Uterus (tissue), 4 donors: Measurements from ENCODE around the gene EPHA2. TPM values are rescaled to one million over a fixed set of nuclear protein-coding genes. Genes with fewer than 3 reads are reported as not detected.

Experiments
- DNase-seq, 2 donors: peaks; one replicate each; pipeline ENCODE4 v3.0.0-alpha.2; 2019 to 2020
- H3K27ac ChIP-seq, 2 donors: fragments of 200-600 bp; sonication (generic); 1 replicate in 1 of 2; 2 replicates in 1 of 2; pipeline ENCODE4 v1.5.1; 2016 to 2018
- H3K27me3 ChIP-seq, 2 donors: fragments of 200-600 bp; sonication (generic); one replicate each; pipeline ENCODE4 v1.5.1; 2018 to 2019; ENCODE audit warnings: control low read depth in 1 of 2
- H3K36me3 ChIP-seq, 2 donors: fragments of 200-600 bp; sonication (generic); one replicate each; pipeline ENCODE4 v1.5.1; 2019; ENCODE audit warnings: control low read depth in 1 of 2
- H3K4me1 ChIP-seq, 2 donors: fragments of 200-600 bp; sonication (generic); one replicate each; pipeline ENCODE4 v1.5.1; 2018 to 2019; ENCODE audit warnings: control low read depth in 1 of 2
- H3K4me3 ChIP-seq, 2 donors: fragments of 200-600 bp; sonication (generic); 1 replicate in 1 of 2; 2 replicates in 1 of 2; pipeline ENCODE4 v1.5.1; 2018 to 2019; ENCODE audit warnings: mild to moderate bottlenecking in 1 of 2
- H3K9me3 ChIP-seq, 2 donors: fragments of 200-600 bp; sonication (generic); one replicate each; pipeline ENCODE4 v1.5.1; 2019; ENCODE audit warnings: control low read depth in 1 of 2
- CTCF ChIP-seq, 4 experiments: fragments of 200-600 bp in 2 of 4; fragments of 450-650 bp in 2 of 4; sonication (generic) in 2 of 4; IDR thresholded peaks; one replicate each; pipeline ENCODE4 v1.5.1; 2016 to 2019; ENCODE audit warnings: antibody characterized with exemption in 4 of 4, mild to moderate bottlenecking in 2 of 4, moderate library complexity in 1 of 4
- POLR2A ChIP-seq, 2 donors: fragments of 450-650 bp; IDR thresholded peaks; one replicate each; pipeline ENCODE4 v1.6.1; 2016; ENCODE audit warnings: antibody characterized with exemption in 2 of 2, mild to moderate bottlenecking in 1 of 2, moderate library complexity in 1 of 2
- intact Hi-C: fragments of 100-400 bp; cut with DNase I; formaldehyde crosslinking; loops from one replicate; pipeline ENCODE4 v1.15.1; 2023; ENCODE audit warnings: low total_unique reads
- total RNA-seq, 4 donors: library from RNA; depleted of rRNA in 3 of 4; stranded (reverse); fragments of >200 nt in 3 of 4; gene quantifications; one replicate each; pipeline versions ENCODE4 v1.1.0 to v1.2.4, GENCODE V29; 2014 to 2023
- donor health status: DM: yes; HTN: yes; CAD: no.

Gene EPHA2
- total RNA-seq, 4 donors from 2014 or later = 2.4 to 32.9 (median 16.3) TPM

GRCh38 chr1:16127676-16128337, 28.1 kb downstream of the EPHA2 start:
- no peaks in the 10 kb centered on the region for H3K27me3 ChIP-seq
- peak overlapping the region; percentile 45 to 71 for H3K27ac ChIP-seq
- no peaks in the 10 kb centered on the region for H3K9me3 ChIP-seq
- intact Hi-C loops = no loop called here
- no peak overlapping the region for H3K4me3 ChIP-seq
- H3K36me3 ChIP-seq = no peaks in the 10 kb centered on the region
- peaks cover 0 to 6% of the 10 kb centered on the region in 2 donors for H3K4me1 ChIP-seq
- DNase-seq = peak in 1 of 2 donors; percentile 33
- no peak for TF ChIP-seq POLR2A (IDR thresholded peaks at IDR 0.05)
- TF ChIP-seq CTCF (IDR thresholded peaks at IDR 0.05) = no peak

GRCh38 chr1:16126743-16127515, 28.9 kb downstream of the EPHA2 start:
- Histone ChIP-seq H3K36me3 (no peaks in the 10 kb centered on the region), H3K27me3 (no peaks in the 10 kb centered on the region)
- no peak for DNase-seq

GRCh38 chr1:16126160-16126559, 29.7 kb downstream of the EPHA2 start:
- Histone ChIP-seq H3K4me1 (peaks cover 0 to 10% of the 10 kb centered on the region in 2 donors), H3K27me3 (no peaks in the 10 kb centered on the region), H3K36me3 (no peaks in the 10 kb centered on the region), H3K9me3 (no peaks in the 10 kb centered on the region), H3K27ac (peak overlapping the region; percentile 71 to 72), H3K4me3 (no peak overlapping the region)
- intact Hi-C loops = no loop called here
- peak in 1 of 2 donors; percentile 17 for DNase-seq
- TF ChIP-seq POLR2A (IDR thresholded peaks at IDR 0.05) (no peak), CTCF (IDR thresholded peaks at IDR 0.05) (no peak)

More at GRCh38 chr1:16126743-16127515, 28.9 kb downstream of the EPHA2 start:
- intact Hi-C loops = no loop called here
- TF ChIP-seq POLR2A (IDR thresholded peaks at IDR 0.05) = no peak
- no peak for TF ChIP-seq CTCF (IDR thresholded peaks at IDR 0.05)
- Histone ChIP-seq H3K9me3 (no peaks in the 10 kb centered on the region), H3K4me3 (no peak overlapping the region), H3K27ac (peak overlapping the region; percentile 45 to 71), H3K4me1 (peaks cover 0 to 10% of the 10 kb centered on the region in 2 donors)

- no peaks in the 10 kb centered on the region for H3K9me3 ChIP-seq
- TF ChIP-seq POLR2A (IDR thresholded peaks at IDR 0.05) (no peak), CTCF (IDR thresholded peaks at IDR 0.05) (no peak)
- H3K4me3 ChIP-seq = no peak overlapping the region
- H3K27ac ChIP-seq = peak overlapping the region; percentile 71 to 72
- intact Hi-C loops = no loop called here
- H3K27me3 ChIP-seq = no peaks in the 10 kb centered on the region
- DNase-seq = no peak
- peaks cover 0 to 10% of the 10 kb centered on the region in 2 donors for H3K4me1 ChIP-seq
- no peaks in the 10 kb centered on the region for H3K36me3 ChIP-seq
These were observed 30.4 kb downstream of the EPHA2 start for GRCh38 chr1:16125483-16125882.

GRCh38 chr1:16125088-16125470, 30.8 kb downstream of the EPHA2 start:
- Histone ChIP-seq H3K27me3 (no peaks in the 10 kb centered on the region), H3K4me3 (no peak overlapping the region), H3K9me3 (no peaks in the 10 kb centered on the region), H3K36me3 (no peaks in the 10 kb centered on the region), H3K27ac (peak overlapping the region; percentile 71 to 72), H3K4me1 (peaks cover 0 to 10% of the 10 kb centered on the region in 2 donors)
- TF ChIP-seq POLR2A (IDR thresholded peaks at IDR 0.05) = no peak
- no peak for TF ChIP-seq CTCF (IDR thresholded peaks at IDR 0.05)
- intact Hi-C loops = no loop called here
- DNase-seq = no peak
